ENCODE results near the gene ZNF793.

DNA sequence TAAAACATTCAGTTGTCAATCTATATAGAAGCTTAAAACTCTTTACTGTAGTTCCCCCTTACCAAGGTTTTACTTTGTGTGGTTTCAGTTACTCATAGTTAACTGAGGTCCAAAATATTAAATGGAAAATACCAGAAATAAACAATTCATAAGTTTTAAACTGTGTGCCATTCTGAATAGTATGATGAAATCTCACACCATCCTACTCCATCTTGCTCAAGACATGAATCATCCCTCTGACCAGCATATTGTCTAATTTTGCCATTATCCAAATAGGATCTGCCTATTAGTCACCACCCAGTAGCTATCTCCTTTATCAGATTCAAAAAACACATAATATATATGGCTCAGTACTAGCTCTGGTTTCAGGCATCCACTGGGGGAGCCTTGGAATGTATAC is 65.5 kb downstream of the ZNF793 start:
- TF ChIP-seq TGIF2 (CRISPR knock-in tag; IDR thresholded peaks at IDR 0.05) = no peak
- TF ChIP-seq, protein P1, sequence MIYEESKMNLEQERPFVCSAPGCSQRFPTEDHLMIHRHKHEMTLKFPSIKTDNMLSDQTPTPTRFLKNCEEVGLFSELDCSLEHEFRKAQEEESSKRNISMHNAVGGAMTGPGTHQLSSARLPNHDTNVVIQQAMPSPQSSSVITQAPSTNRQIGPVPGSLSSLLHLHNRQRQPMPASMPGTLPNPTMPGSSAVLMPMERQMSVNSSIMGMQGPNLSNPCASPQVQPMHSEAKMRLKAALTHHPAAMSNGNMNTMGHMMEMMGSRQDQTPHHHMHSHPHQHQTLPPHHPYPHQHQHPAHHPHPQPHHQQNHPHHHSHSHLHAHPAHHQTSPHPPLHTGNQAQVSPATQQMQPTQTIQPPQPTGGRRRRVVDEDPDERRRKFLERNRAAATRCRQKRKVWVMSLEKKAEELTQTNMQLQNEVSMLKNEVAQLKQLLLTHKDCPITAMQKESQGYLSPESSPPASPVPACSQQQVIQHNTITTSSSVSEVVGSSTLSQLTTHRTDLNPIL (CRISPR knock-in tag; IDR thresholded peaks at IDR 0.05) = no peak
- TF ChIP-seq RBM14 (IDR thresholded peaks at IDR 0.05; ENCODE audit: borderline replicate concordance, insufficient read depth, low read depth, low read length) = no peak
- TF ChIP-seq CBFB (CRISPR knock-in tag; IDR thresholded peaks at IDR 0.05) = no peak
- no peak for TF ChIP-seq TAF1 (IDR thresholded peaks at IDR 0.05; ENCODE audit: control insufficient read depth, extremely low read depth, insufficient read depth, low read length, severe bottlenecking)
- no peak for TF ChIP-seq TEAD4 (IDR thresholded peaks at IDR 0.05; ENCODE audit: low read length)
- TF ChIP-seq TEAD4 (CRISPR knock-in tag; IDR thresholded peaks at IDR 0.05; ENCODE audit: borderline replicate concordance) = no peak
- no peak for TF ChIP-seq SETDB1 (IDR thresholded peaks at IDR 0.05; ENCODE audit: low read length)
- TF ChIP-seq, protein P2, sequence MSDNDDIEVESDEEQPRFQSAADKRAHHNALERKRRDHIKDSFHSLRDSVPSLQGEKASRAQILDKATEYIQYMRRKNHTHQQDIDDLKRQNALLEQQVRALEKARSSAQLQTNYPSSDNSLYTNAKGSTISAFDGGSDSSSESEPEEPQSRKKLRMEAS (CRISPR knock-in tag; IDR thresholded peaks at IDR 0.05) = no peak
- TF ChIP-seq CHD2 (IDR thresholded peaks at IDR 0.05; ENCODE audit: low read depth, low read length) = no peak
- TF ChIP-seq POLR2AphosphoS5 (IDR thresholded peaks at IDR 0.05; ENCODE audit: control insufficient read depth, insufficient read depth, low read depth, low read length) = no peak
- TF ChIP-seq CEBPG (CRISPR knock-in tag; IDR thresholded peaks at IDR 0.05) = no peak
- no peak for TF ChIP-seq CEBPG (tag; conservative IDR thresholded peaks at IDR 0.05 in 1 of 2, IDR thresholded peaks at IDR 0.05 in 1 of 2)
- no peak for TF ChIP-seq CEBPB (tag; IDR thresholded peaks at IDR 0.05)
- TF ChIP-seq, protein P3, sequence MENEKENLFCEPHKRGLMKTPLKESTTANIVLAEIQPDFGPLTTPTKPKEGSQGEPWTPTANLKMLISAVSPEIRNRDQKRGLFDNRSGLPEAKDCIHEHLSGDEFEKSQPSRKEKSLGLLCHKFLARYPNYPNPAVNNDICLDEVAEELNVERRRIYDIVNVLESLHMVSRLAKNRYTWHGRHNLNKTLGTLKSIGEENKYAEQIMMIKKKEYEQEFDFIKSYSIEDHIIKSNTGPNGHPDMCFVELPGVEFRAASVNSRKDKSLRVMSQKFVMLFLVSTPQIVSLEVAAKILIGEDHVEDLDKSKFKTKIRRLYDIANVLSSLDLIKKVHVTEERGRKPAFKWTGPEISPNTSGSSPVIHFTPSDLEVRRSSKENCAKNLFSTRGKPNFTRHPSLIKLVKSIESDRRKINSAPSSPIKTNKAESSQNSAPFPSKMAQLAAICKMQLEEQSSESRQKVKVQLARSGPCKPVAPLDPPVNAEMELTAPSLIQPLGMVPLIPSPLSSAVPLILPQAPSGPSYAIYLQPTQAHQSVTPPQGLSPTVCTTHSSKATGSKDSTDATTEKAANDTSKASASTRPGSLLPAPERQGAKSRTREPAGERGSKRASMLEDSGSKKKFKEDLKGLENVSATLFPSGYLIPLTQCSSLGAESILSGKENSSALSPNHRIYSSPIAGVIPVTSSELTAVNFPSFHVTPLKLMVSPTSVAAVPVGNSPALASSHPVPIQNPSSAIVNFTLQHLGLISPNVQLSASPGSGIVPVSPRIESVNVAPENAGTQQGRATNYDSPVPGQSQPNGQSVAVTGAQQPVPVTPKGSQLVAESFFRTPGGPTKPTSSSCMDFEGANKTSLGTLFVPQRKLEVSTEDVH (IDR thresholded peaks at IDR 0.05; ENCODE audit: low read depth, partially characterized antibody) = no peak

Data from K562 (cell line).